ENCODE results near the gene CDH15. TPM values are rescaled to one million over a fixed set of nuclear protein-coding genes. Genes with fewer than 3 reads are reported as not detected.
A peak's percentile ranks its signal among the peaks of the same experiment; 100 is the strongest.

Gene CDH15
- total and polyA plus RNA-seq, 8 donors, result 0.09 to 2.5 (median 1.4) TPM; not detected in 2

GRCh38 chr16:89142474-89143195 is 28.9 kb upstream of the CDH15 start:
- H3K9me3 ChIP-seq, result no peaks in the 10 kb centered on the region
- DNase-seq (peak in 1 of 6 donors; percentile 15), FAIRE-seq (no peak), ATAC-seq (no peak)
- no peak overlapping the region for H3K4me3 ChIP-seq
- TF ChIP-seq, protein P1, sequence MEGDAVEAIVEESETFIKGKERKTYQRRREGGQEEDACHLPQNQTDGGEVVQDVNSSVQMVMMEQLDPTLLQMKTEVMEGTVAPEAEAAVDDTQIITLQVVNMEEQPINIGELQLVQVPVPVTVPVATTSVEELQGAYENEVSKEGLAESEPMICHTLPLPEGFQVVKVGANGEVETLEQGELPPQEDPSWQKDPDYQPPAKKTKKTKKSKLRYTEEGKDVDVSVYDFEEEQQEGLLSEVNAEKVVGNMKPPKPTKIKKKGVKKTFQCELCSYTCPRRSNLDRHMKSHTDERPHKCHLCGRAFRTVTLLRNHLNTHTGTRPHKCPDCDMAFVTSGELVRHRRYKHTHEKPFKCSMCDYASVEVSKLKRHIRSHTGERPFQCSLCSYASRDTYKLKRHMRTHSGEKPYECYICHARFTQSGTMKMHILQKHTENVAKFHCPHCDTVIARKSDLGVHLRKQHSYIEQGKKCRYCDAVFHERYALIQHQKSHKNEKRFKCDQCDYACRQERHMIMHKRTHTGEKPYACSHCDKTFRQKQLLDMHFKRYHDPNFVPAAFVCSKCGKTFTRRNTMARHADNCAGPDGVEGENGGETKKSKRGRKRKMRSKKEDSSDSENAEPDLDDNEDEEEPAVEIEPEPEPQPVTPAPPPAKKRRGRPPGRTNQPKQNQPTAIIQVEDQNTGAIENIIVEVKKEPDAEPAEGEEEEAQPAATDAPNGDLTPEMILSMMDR (IDR thresholded peaks at IDR 0.05), result no peak
- no peak overlapping the region for H3K27ac ChIP-seq
- intact Hi-C loops (cut with DNase I), result no loop called here
- no peaks in the 10 kb centered on the region for H3K36me3 ChIP-seq
- H3K4me1 ChIP-seq, result no peaks in the 10 kb centered on the region
- 96% methylated on average over 13 of the region's 13 CpGs for WGBS, 2 donors
- no peaks in the 10 kb centered on the region for H3K27me3 ChIP-seq

GRCh38 chr16:89143201-89143741 is 28.3 kb upstream of the CDH15 start:
- 94 to 96% methylated on average over 17 of the region's 17 CpGs for WGBS, 2 donors
- DNase-seq (peak in 1 of 6 donors; percentile 43), ATAC-seq (no peak), FAIRE-seq (no peak)
- TF ChIP-seq, protein P1 (IDR thresholded peaks at IDR 0.05), result no peak
- no peaks in the 10 kb centered on the region for H3K27me3 ChIP-seq
- H3K4me1 ChIP-seq, result no peaks in the 10 kb centered on the region
- H3K36me3 ChIP-seq, result no peaks in the 10 kb centered on the region
- H3K4me3 ChIP-seq, result no peak overlapping the region
- no peaks in the 10 kb centered on the region for H3K9me3 ChIP-seq
- intact Hi-C loops (cut with DNase I), result no loop called here
- H3K27ac ChIP-seq, result no peak overlapping the region

GRCh38 chr16:89143911-89144675 is 27.5 kb upstream of the CDH15 start:
- H3K36me3 ChIP-seq, result no peaks in the 10 kb centered on the region
- no peak for FAIRE-seq
- intact Hi-C loops (cut with DNase I), result no loop called here

GRCh38 chr16:89144681-89145080 is 26.9 kb upstream of the CDH15 start:
- Histone ChIP-seq H3K4me1 (no peaks in the 10 kb centered on the region), H3K27me3 (no peaks in the 10 kb centered on the region), H3K27ac (no peak overlapping the region), H3K9me3 (no peaks in the 10 kb centered on the region), H3K36me3 (no peaks in the 10 kb centered on the region), H3K4me3 (no peak overlapping the region)
- TF ChIP-seq, protein P1 (IDR thresholded peaks at IDR 0.05), result no peak
- no peak for ATAC-seq
- WGBS, 2 donors, result 77 to 94% methylated on average over 6 of the region's 6 CpGs
- intact Hi-C loops (cut with DNase I), result no loop called here
- no peak for FAIRE-seq
- peak in 1 of 6 donors; percentile 40 for DNase-seq

More at GRCh38 chr16:89143911-89144675, 27.5 kb upstream of the CDH15 start:
- H3K4me3 ChIP-seq, result no peak overlapping the region
- no peaks in the 10 kb centered on the region for H3K9me3 ChIP-seq
- ATAC-seq, result no peak
- TF ChIP-seq, protein P1 (IDR thresholded peaks at IDR 0.05), result no peak
- H3K4me1 ChIP-seq, result no peaks in the 10 kb centered on the region
- H3K27ac ChIP-seq, result no peak overlapping the region
- DNase-seq, result peak in 1 of 6 donors; percentile 33
- H3K27me3 ChIP-seq, result no peaks in the 10 kb centered on the region
- WGBS, 2 donors, result 92 to 93% methylated on average over 22 of the region's 22 CpGs
